Left lung (tissue), 10 donors: Measurements from ENCODE around the gene VPS45. TPM values are rescaled to one million over a fixed set of nuclear protein-coding genes. Genes with fewer than 3 reads are reported as not detected.

Experiments used
- ATAC-seq: fragments of 200-7000 bp; cut with Tn5 transposase; one replicate; pipeline ENCODE4 v1.9.1; 2020; ENCODE audit warnings: moderate library complexity
- DNase-seq, 4 donors: peaks; one replicate each; pipeline ENCODE4 v3.0.0-alpha.2; 2013 to 2020
- H3K27ac ChIP-seq, 2 donors: fragments of 200-600 bp; sonication (generic) in 1 of 2; one replicate each; pipeline versions ENCODE4 v1.5.0 to v1.8.0; 2020 to 2021
- H3K27me3 ChIP-seq, 2 donors: fragments of 200-600 bp; sonication (generic) in 1 of 2; one replicate each; pipeline versions ENCODE4 v1.5.0 to v1.8.0; 2020 to 2021
- H3K36me3 ChIP-seq, 2 donors: fragments of 200-600 bp; sonication (generic) in 1 of 2; one replicate each; pipeline versions ENCODE4 v1.5.0 to v1.8.0; 2020 to 2021
- H3K4me1 ChIP-seq, 2 donors: fragments of 200-600 bp; one replicate each; pipeline ENCODE4 v1.8.0; 2021
- H3K4me3 ChIP-seq, 2 donors: fragments of 200-600 bp; sonication (generic) in 1 of 2; one replicate each; pipeline versions ENCODE4 v1.5.0 to v1.8.0; 2020 to 2021; ENCODE audit warnings: mild to moderate bottlenecking in 1 of 2
- H3K9me3 ChIP-seq, 2 donors: fragments of 200-600 bp; sonication (generic) in 1 of 2; one replicate each; pipeline versions ENCODE4 v1.5.0 to v1.8.0; 2020 to 2021
- intact Hi-C, 2 donors: fragments of 100-400 bp; cut with DNase I; formaldehyde crosslinking; loops; one replicate each; pipeline versions ENCODE4 v1.11.2 to v1.14.2; 2022
- polyA plus RNA-seq, 6 donors: library from polyadenylated mRNA; unstranded; fragments of 120-200 nt; gene quantifications; one replicate each; pipeline ENCODE4 v1.2.1, GENCODE V29; 2013; ENCODE audit not compliant: insufficient read length in 6 of 6
- total RNA-seq, 2 donors: library from RNA; stranded (reverse); fragmentation: NEBNext Ultra II Directional; extraction: Animal tissue kit (Norgen Biotek cat#: 25700); gene quantifications; one replicate each; pipeline ENCODE4 v1.2.1, GENCODE V29; 2021
- TF ChIP-seq, protein P1 (sequence below), 2 donors: fragments of 200-600 bp; sonication (generic) in 1 of 2; IDR thresholded peaks; one replicate each; pipeline versions ENCODE4 v1.5.0 to v1.8.0; 2021; ENCODE audit warnings: antibody characterized with exemption in 2 of 2
- donor health status: DM: no; HTN: yes; CAD: no.
- donor health status: DM: no; HTN: no; CAD: no.

Gene VPS45
- total and polyA plus RNA-seq, 8 donors: 36.7 to 81.2 (median 68.3) TPM

DNA sequence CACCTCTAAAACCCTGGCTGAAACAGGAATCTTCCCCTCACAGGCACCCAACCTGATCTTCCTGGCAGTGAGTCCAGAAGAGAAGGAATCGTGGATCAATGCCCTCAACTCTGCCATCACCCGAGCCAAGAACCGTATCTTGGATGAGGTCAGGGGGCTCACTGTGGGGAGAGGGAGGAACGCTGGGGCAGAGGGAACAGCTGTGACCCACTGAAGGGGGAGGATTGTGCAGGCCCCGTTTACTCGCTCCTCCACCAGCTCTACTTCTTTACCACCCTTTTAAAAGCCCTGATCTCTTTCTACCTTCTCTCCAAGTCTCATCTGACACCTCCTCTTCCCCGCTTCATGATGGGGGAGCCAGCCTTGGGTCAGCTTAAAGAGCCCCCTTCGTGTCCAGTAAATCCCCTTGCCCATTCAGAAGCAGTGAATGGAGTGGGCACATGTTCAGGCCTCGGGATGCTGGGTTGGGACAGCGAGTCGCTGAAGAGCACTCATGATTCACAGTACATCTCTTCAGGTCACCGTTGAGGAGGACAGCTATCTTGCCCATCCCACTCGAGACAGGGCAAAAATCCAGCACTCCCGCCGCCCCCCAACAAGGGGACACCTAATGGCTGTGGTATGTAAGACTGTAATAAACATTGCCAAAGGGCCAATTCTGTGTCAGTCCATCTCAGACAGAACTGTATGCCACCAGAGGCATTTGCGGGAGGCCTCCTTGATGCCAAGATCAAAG is 89.5 kb downstream of the VPS45 start:
- Histone ChIP-seq H3K9me3 (no peaks in the 10 kb centered on the region), H3K4me3 (no peak overlapping the region), H3K27ac (peak overlapping the region in 1 of 2 donors; percentile 1), H3K36me3 (peaks cover 0 to 68% of the 10 kb centered on the region in 2 donors), H3K27me3 (peaks cover 0 to 11% of the 10 kb centered on the region in 2 donors), H3K4me1 (peaks cover 3 to 93% of the 10 kb centered on the region in 2 donors)
- intact Hi-C loops: no loop called here
- TF ChIP-seq, protein P1, sequence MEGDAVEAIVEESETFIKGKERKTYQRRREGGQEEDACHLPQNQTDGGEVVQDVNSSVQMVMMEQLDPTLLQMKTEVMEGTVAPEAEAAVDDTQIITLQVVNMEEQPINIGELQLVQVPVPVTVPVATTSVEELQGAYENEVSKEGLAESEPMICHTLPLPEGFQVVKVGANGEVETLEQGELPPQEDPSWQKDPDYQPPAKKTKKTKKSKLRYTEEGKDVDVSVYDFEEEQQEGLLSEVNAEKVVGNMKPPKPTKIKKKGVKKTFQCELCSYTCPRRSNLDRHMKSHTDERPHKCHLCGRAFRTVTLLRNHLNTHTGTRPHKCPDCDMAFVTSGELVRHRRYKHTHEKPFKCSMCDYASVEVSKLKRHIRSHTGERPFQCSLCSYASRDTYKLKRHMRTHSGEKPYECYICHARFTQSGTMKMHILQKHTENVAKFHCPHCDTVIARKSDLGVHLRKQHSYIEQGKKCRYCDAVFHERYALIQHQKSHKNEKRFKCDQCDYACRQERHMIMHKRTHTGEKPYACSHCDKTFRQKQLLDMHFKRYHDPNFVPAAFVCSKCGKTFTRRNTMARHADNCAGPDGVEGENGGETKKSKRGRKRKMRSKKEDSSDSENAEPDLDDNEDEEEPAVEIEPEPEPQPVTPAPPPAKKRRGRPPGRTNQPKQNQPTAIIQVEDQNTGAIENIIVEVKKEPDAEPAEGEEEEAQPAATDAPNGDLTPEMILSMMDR (IDR thresholded peaks at IDR 0.05): no peak
- DNase-seq (no peak), ATAC-seq (no peak)

DNA sequence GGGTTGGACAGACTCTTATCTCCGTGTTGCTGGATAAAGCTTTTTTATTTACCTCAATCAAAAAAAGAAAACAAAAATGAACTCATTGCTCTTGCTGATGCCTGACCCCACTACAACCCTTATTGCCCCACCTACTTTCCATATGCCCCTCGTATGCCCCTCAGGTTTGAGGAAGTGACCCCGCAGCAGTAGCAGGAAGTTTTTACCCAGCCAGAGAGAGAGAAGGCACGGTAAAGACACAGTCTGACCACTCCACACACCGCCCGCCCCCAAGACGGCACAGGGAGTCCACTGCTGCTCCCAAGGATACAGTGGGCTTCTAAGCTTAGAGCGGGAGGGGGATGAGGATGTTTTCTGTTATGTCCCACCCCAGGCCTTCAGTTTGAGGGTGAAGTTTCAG is 92.0 kb downstream of the VPS45 start:
- DNase-seq (peak in 1 of 4 donors; percentile 80), ATAC-seq (no peak)
- H3K27ac ChIP-seq: peak overlapping the region; percentile 48 to 89
- H3K4me3 ChIP-seq: no peak overlapping the region
- no peaks in the 10 kb centered on the region for H3K9me3 ChIP-seq
- no peaks in the 10 kb centered on the region for H3K27me3 ChIP-seq
- H3K36me3 ChIP-seq: peaks cover 0 to 54% of the 10 kb centered on the region in 2 donors
- intact Hi-C loops: no loop called here
- H3K4me1 ChIP-seq: peaks cover 12 to 93% of the 10 kb centered on the region in 2 donors
- TF ChIP-seq, protein P1 (IDR thresholded peaks at IDR 0.05): no peak

DNA sequence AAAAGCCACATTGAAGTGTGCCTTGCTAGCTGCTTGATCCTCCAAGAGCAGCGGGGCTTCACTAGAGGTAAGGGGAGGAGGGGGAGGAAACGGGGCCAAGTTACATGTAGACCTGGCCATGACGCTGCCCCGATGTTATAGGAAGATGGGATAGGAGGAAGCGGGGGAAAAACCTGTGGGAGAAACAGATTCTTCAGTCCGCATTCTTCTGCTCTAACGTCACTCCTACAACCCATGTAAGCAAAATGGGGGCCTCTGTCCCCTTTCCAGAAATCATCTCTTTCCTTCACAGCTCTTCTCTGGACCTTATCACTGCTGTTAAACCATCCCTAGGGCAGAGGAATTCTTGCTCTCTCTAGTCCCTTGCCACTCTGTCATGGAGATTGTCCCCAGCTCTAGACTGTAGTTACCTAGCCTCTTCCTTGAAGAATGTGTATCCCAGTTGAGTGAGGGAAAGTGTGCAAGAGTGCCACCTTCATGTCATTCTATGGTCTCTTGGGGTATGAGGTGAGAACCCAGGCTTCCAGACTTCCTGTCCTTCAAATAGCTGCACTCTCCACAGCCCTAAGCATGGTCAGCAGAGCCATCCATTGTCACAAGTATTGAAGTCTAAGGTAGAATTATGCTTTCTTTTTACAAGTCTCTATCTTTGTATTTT is 93.5 kb downstream of the VPS45 start:
- intact Hi-C loops: loop anchor here in 1 of 2 donors (10.0 kb wide), 1 partner anchor 196 kb away; no protein-coding TSS in a partner anchor
- peaks cover 12 to 96% of the 10 kb centered on the region in 2 donors for H3K4me1 ChIP-seq
- TF ChIP-seq, protein P1 (IDR thresholded peaks at IDR 0.05): no peak
- H3K4me3 ChIP-seq: peak overlapping the region in 1 of 2 donors; percentile 13
- DNase-seq (no peak), ATAC-seq (no peak)
- H3K27me3 ChIP-seq: no peaks in the 10 kb centered on the region
- H3K27ac ChIP-seq: peak overlapping the region in 1 of 2 donors; percentile 89
- peaks cover 0 to 39% of the 10 kb centered on the region in 2 donors for H3K36me3 ChIP-seq
- H3K9me3 ChIP-seq: no peaks in the 10 kb centered on the region

DNA sequence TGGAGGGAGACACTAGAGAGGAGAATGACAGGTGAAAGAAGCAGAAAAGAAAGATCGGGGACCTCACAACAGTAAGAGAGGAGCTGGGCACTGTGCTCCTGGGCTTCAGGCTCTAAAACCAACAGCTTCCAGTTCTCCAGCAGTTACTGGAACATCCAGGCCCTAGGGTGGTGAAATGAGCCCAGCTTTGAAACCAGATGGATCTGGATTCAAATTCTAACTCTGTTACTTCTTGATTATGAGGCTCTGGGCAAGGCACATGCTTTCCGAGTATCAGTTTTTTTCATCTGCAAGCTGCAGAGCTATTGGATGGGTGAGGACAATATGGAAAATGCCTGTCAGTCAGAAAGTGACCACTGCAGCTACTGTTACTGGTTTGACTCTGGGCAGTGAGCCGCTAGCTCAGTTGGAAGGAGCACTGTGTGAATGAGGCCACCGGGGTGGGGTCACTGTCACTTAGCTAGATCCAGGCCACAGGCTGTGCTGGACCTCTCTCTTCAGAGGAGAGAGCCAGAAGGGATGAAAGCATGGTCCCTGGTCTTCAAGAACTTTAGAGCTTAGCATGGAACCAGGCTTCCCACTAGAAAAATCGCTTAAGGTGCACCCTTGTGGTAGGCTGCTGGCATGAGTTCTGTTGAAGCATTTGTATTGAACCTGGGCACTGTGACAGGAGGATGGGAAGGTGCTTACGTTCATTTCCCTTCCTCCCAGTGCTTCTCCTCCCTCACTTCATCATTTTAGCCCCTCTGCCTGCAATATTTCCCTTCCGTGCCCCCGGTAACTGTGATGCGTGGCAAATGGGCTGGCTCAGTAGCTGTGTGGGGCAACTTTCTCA is 94.4 kb downstream of the VPS45 start:
- peaks cover 12 to 88% of the 10 kb centered on the region in 2 donors for H3K4me1 ChIP-seq

More for the DNA sequence above, 94.4 kb downstream of the VPS45 start:
- no peak for DNase-seq
- peak overlapping the region in 1 of 2 donors; percentile 18 for H3K4me3 ChIP-seq
- TF ChIP-seq, protein P1 (IDR thresholded peaks at IDR 0.05): no peak
- H3K27ac ChIP-seq: peak overlapping the region; percentile 89 to 95
- peaks cover 0 to 30% of the 10 kb centered on the region in 2 donors for H3K36me3 ChIP-seq
- H3K27me3 ChIP-seq: no peaks in the 10 kb centered on the region
- no peaks in the 10 kb centered on the region for H3K9me3 ChIP-seq
- ATAC-seq: no peak
- intact Hi-C loops: loop anchor here in 1 of 2 donors (10.0 kb wide), 1 partner anchor 197 kb away; no protein-coding TSS in a partner anchor
